Measurements from ENCODE around the gene GABRB1.

The GABRB1 gene

DNA sequence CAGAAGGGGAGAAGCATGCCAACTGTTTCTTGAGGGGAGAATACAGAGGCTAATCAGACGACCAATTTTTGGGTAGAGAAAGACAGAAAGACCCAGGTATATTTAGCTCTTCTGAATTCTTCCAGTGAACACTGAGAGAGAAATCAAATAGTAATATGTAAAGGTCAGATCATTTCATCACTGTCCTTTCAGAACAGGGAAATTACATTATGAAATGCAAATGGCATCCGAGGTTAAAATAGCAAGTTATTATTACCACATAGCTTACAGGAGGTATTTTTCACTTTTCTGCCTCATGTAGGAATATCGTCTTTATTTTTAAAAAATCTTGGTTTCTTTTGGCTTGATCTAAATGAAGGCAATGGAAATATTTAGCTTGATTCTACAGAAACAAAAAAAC lies 18.0 kb downstream of the GABRB1 start:
- no peak for DNase-seq

DNA sequence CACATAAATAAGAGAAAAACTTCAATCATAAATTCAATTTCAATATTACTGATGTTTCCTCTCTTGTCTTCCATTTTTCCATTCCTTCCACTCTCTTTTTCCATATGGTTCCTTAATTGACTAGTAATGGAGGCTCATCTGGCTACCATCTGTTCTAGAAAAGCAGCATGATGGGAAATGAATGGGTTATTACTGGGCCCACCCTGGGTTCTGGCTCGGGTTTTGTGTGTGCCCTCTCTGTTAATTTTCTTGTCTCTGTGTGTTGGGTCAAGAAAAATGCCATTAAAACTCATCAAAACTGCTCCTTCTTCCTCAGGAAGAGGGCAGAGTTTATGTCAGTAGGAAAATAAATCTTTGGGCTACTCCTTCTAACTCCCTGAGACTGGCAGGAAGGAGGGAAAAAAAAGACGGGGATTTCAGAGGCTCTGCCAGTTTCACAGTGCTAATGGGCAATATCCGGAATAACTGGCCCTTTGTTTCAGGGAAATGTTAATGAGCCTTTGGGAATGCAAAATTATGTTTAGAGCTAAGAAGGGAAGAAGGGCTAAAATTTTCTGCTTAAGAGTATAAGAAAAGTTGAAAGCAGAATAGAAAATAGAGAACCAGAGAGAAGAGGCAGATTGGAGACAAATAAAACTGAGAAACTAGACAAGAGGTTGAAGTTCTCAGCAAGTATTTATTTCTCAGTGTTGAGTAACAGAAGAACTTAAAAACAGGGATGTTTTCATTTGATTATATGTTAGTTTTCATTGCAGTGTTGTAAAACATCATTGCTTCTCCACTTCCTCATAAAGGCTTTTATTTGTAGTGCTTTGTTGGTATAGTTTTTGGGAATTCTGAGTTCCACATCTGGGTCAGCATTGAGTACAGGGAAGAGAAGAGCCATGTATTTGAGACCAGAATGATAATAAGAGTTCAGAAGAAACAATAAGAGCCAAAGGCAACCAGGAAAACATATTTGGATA lies 19.7 kb downstream of the GABRB1 start:
- DNase-seq: no peak

DNA sequence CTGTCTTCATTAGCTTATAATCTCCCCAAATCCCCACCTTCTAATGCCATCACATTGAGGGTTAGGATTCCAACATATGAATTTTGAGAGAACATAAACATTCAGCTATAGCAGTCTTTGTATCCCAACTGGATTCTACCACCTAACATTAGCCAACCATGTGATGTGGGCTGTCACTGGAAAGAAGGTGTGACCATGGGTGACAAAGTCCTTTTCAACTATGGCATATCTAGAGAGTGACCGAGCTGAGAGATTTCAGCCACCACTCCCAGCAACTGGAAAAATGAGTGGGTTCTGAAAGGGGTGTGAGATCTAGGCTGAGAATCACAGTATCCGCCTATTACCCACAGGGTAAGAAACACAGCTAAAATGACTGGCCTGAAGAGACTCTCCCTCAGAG lies 22.1 kb downstream of the GABRB1 start:
- DNase-seq: no peak

DNA sequence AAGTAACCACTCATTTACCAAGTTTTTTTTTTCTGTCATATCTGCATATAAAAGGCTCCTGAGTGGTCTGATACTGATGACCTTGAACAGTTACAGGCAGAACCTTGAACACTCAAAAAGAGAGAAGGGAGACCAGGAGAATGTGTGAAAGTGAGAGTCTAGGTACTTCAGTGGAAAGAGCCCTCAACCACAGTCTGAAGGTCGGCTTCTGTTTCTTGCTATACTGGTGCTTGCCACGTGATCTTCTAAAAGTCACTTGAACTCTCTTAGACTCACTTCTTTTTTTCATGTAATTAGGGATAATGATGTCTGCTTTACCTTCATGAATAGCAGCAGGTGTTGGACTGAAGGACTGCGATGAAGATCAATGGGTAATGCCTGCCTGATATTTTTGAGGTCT lies 22.8 kb downstream of the GABRB1 start:
- no peak for DNase-seq

DNA sequence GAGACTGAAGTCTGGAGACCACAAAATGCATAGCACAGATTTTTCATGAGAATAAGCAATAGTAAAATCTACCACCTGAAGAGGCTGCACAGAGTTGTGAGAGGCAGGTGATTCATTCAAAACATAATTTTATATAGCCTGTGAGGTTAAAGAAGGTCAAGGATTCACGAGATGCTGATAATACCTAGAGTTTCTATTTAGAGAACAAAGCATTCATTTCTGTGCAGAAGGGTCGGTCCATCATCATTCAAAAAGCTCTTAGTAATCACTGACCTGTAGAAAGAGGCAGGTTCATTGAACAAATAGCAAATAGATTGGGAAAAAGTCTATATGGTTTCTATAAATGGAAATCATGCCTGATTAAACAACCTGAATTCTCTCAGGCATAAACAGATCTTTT lies 26.6 kb downstream of the GABRB1 start:
- no peak for DNase-seq

DNA sequence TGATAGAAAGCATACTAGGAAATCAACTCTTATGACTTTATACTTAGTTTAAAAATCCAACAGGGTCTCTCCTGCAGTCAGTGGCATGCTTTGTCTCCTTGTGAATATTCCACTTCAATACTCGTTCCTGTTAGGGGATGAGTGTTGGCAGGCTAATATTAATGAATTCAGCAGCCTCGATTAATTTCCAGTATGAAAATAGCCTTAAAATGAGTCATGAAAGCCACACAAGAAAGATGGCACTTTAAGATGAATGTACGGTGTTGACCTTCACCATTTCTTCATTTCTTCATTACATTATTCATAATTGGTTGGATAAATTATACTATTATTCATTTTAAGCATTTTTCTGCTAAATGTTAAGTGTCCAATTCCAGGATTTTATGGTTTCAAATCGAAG lies 29.2 kb downstream of the GABRB1 start:
- DNase-seq: no peak

DNA sequence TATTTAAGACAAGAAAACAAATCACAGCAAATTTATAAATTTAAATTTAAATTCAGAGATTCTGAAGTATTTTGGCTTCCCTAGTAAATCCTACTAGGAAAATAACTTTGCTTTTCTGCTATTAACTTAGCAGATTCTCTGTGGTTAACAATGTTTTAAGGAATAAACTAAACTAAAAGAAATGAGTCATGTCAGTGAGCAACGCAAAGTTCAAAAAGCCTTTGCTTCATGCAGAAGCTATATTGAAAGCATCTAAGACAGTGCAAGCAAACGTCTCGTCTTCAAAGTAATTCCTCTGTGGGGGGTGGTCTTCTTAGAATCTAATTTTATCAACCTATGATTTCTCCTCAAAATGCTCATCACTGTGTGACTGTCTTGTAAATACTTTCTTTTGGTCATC lies 30.1 kb downstream of the GABRB1 start:
- DNase-seq: no peak

DNA sequence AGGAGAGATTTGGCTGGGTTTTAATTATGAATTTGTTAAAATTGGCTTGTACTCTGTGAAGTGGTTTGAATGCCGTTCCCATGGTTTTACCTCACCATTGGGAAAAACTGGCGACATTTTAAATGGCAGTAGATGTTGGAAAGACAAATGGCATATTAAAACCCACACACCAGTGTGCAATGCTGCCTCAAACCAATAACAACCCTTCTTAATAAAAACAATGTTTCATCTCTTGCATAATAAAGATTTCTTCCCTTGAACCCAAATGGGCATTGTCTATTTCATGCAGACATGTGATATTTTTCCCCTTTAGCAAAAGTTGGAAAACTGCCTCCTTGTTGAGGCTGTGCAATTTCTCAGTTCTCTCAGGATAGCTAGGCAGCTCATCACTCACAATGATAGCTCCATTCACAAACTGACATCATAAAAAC lies 33.7 kb downstream of the GABRB1 start:
- DNase-seq: no peak

DNA sequence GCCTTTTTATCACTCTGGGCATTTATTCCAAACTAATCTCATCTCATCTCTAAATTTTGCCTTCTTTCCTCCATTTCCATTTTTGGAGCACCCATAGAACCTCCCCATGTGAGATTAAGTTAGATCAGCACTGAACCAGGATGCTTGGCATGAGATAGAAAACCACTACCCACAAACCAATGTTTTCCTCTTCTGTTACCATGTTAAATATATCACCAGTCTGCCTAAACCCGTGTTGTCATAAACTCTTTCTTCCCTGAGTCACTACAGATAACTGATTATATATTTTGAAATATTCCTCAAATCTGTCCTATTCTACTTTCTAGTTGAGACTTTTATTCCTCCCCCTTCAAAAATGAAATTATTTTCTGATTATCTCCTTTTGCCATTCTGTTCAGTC lies 37.6 kb downstream of the GABRB1 start:
- DNase-seq: no peak

DNA sequence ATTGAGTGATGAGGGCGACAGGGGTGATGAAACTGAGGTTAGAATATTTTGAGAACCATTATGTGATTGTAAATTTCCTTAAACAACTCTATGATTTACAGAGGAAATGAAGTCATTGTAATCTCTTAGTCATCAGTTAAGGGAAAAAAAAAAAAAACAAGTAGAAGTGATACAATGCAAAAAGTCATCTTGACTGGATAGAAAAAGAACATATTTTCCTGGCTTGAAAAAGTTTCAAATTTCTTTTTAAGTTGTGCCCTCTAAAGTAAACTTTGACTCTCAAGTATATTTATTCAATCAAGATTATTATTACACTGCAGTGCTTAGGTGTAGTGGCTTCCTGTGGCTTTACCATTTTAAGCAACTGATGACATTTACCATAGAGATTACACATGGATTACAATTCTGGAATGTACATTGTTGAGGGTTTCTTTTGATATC lies 40.6 kb downstream of the GABRB1 start:
- no peak for DNase-seq

DNA sequence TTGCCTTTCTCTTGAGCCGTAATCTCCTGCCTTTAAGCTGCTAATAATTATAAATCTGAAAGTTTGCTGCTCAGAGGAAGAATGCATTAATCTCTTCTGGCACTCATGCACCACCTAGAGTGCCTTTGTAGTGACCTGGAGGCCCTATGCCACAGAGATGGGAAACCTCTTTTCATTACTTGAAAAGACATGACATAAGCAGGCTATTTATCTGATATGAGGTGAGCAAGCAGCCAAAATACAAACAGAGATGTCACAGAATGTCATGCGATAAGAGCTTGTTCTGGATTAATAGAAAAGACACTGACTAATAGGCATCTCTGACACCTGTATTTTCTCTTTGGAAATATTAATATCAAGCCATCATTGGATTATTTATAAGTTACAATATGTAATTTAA lies 42.3 kb downstream of the GABRB1 start:
- no peak for DNase-seq

DNA sequence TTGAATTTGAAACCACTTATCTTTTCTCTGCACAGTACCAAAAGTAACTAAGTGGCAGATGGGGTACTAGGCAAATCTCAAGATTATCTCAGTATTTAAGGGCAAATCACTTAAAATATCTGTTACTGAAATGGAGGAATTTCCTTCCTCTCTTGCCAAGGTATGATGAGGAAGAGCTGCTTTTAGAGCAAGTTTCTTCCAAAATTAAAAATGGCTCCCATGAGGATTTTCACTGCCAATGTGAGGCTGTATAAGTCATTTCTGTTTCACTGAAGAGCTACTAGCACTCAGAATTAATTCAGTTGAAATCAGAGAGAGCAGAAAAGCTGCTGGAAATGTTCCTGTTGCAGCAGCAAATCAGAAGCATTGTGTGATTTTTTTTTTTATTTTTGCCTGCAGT lies 43.4 kb downstream of the GABRB1 start:
- DNase-seq: no peak

DNA sequence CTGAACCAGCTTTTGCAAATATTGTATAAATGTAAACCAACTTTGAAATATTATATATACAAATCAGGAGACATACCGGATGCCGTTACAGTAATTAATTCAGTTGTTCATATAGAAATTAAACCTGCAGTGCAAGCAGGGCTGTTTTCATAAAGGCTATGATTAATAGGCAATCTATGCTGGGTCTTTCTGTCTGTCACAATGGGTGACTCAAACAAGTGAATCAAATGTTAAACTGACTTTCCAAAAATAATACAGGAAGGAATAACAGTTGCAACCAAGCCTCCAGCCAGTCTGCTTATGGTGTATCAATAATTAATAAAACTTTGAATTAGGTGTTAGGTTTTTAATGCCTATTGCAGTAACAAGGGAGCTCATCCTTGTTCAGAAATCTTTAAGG lies 43.9 kb downstream of the GABRB1 start:
- DNase-seq: no peak

DNA sequence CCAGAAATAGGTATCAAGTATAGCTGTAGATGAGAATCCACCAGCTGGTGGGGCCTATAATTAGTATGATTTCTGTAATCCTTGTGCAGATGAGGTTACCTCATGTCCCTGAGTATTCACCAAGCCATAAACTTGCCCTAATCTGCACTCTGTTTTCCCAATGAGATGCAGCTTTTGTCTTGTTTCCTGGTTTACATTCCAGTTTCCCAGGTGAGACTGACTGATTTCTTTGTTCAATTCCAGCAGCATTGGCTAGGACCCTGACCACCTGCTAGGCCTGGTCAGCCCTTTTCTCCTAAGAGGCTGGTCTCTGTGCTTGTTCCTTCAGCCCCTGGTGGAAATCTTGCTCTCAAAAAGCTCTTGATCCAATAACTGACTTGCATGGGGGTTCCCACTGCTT lies 44.6 kb downstream of the GABRB1 start:
- no peak for DNase-seq

DNA sequence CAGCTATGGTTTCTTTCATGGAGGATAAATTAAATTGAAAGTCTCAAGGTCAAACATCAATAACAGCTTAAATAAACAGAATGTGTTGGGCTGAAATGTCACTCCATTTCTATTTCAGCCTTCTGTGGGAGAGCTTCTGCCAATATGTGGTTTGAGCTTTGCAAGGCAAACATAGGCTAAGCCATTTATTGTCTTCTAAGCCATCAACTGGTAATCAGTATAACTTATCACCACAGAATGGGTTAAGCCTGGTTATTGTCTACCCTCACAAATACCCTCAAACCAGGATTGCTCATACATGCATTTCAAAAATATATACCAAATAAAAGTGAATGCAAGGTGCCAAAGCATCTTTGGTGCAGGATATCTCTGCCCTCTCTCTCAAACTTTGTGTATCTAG lies 52.7 kb downstream of the GABRB1 start:
- DNase-seq: no peak

DNA sequence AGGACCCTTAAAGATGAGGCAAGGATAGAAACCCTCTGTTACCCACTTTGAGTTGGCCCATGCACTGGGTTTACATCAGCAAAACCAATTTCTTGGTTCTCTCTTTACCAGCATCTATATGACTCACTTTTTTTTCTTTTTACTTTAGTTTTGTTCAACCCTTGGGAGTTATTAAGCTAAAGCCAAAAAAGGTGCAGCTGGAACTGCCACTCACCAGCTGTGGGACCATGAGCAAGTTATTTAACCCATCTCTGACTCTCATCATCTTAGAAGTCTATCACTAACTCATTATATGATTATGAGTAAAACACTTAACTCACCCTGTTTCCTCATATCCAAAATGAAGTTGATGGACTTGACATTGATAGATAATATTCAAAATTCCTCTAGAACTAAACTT lies 53.4 kb downstream of the GABRB1 start:
- no peak for DNase-seq

DNA sequence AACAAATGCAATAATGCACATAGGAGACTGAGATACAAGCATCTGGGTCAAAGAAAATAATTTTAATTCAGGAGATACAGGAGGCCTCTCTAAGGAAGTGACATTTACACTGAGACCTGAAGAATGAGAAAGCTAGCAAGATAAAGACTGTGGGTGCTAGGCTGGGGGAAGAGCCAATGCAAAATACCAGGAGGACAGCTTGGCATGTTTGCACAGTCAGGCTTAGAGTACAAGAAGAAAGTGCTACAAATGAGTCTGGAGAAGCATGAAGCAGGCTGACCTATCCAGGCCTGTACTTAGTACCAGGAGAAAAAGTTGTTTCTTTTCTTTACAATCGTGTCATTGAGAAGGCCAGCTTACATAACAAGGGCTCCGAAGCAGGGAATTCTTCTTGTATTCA lies 56.9 kb downstream of the GABRB1 start:
- DNase-seq: no peak

DNA sequence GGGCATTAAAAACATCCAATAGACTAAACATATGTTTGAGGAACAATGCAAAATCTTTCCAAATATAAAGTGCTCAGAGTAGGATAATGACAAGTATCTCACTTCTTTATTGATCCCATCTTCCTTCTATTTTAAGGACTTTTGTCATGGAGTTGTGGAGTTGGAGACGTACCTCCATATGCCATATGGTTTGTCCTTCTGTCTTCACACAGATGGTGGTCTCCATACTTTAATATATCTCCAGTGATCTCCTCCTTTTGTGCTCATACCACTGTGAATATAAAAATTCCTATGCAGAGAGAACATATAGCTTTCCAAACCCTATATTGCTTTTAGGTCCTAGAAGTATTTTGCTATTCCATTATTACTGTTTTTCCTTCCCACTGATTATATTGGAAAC lies 64.5 kb downstream of the GABRB1 start:
- DNase-seq: no peak

DNA sequence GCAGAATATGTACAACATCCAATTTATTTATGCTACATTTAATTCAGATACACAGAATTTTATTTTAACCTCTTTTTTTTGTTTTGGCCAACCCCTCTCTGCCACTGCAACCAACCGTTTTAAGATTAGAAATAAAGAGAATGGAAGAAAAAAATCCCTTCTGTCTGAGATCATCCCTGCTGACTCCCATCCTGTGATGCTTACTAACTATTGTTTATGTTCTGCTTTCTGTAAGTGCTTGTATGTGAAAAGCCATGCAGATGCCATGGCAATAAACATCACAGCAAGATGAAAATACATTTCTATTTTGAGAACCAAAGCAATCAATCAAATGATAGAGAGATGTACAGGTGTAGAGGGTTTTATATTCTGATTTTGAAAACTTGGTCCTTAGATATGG lies 70.1 kb downstream of the GABRB1 start:
- no peak for DNase-seq

DNA sequence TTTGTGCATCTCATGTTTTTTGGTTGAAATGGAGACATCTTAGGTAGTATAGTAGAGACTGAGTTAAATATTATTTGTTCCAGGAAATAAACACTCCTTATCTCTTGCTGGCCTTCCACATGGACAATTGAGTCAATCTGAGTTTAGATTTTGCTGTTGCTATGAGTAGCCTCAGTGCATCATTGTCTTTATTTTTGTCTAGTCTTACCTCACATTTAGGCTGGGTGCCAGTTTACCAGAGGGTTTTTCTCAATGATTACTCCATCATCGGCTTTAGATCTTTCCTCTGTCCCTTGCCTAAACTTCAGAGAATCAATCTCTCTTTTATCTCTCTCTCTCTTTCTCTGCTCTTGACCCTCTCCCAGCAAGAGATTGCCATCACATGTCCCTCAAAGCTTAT lies 73.6 kb downstream of the GABRB1 start:
- DNase-seq: no peak

DNA sequence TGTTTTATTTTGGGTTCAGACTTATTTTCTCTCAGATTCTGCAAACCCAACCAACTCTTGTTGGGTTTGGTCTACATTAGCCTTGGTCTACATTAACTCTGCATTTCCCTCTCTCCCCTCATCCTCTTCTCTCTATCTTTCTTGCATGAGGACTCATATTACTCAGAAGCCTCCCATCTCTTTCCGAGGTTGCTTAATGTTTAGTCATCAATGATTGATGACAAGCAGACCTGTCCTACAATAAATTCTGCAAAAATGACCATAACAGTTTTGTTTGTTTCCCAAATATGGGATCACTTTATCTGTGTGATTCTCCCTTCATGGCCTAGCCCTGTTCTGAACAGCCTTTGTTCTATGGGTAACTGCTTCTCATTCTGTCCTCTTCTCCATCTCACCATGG lies 75.2 kb downstream of the GABRB1 start:
- DNase-seq: no peak

DNA sequence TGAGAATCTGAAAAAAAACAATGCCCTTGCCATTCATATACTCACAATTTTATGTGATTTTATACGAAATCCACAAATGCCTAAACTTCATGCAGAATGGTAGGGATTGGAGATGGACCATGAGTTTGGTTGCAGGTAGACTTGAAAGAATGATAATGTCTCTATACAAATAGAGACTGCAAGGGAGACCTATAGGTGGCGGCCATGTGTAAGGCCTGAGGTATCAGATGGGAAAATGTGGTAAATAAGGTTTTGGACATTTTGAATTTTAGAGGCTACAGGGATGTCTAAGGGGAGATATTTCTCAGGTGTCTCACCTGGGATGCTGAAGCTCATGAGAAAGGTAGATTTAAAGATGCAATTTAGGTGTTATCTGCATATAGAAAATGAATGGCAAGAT lies 78.0 kb downstream of the GABRB1 start:
- DNase-seq: no peak

DNA sequence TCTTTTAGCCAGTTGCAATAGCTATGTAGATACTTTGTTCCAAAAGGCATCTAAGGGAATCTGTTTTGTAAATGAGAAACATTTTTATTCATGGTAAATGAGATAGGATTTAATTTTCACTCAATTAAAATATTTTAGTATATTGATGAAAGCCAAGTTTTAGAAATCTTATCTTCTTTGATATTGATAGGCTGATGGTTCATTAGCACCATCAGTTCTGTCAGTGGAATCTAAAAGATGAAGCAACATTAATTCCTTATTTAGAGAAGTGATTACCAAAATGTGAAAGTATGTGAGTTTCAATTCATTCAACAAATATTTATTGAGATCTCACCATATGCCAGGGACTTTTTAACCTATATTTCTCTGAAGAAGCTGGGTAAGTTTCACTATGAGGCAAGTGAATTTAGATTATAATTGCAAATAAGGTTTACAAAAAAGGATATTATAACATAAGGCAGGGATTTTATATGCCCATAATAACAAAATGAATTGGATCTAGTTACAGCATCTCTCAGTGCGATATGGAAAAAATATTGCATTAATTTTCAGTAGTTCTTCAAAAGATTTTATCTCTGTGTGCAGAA lies 79.3 kb downstream of the GABRB1 start:
- DNase-seq: no peak

DNA sequence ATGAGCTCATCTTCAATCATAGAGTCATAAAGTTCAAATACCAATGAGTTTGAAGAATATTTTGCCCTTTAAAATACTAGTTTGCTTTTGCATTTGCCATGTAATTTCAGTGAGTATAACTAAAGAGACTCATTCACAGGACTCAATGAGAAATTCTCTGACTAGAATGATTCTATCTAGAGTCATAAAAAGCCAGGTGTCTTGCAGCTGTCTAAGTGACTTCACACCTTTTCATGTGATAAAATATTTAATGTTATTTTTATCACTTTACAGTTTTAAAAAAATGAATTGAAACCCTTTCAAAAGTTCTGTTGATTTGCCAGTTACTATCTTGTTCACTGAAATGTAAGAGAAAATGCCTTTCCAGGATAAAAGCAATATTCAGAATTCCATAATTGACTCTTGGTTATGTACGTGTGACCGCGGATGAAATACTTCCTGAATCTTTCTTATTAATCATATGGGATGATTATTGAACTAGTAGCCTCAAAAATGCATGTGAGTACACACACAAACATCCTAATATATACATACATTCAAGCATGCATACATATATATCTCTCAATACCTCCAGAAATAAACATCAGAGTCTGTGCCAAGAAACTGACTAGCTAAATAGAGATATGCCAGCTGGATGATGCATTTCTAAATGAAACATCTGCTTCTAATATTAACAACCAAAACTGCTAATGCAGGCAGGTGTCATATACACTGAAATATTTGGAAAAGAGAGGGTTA lies 87.0 kb downstream of the GABRB1 start:
- no peak for DNase-seq
